Heart left ventricle (tissue), 16 donors: Measurements from ENCODE around the gene SNHG17. TPM values are rescaled to one million over a fixed set of nuclear protein-coding genes. Genes with fewer than 3 reads are reported as not detected.

ENCODE experiments used
- ATAC-seq, 4 donors: fragments of 200-7000 bp; cut with Tn5 transposase; one replicate each; pipeline ENCODE4 v1.9.1; 2020 to 2022; ENCODE audit warnings: moderate library complexity in 4 of 4, mild to moderate bottlenecking in 3 of 4, moderate number of reproducible peaks in 1 of 4
- DNase-seq, 5 donors: peaks; one replicate each; pipeline ENCODE4 v3.0.0-alpha.2; 2020
- H3K27ac ChIP-seq, 12 donors: fragments of 200-600 bp; sonication (generic) in 4 of 12; one replicate each; pipeline versions ENCODE4 v1.5.0 to v1.8.0; 2016 to 2022; ENCODE audit warnings: mild to moderate bottlenecking in 2 of 12
- H3K27me3 ChIP-seq, 9 donors: fragments of 200-600 bp; sonication (generic) in 2 of 9; one replicate each; pipeline versions ENCODE4 v1.5.1 to v1.8.0; 2016 to 2022; ENCODE audit warnings: mild to moderate bottlenecking in 3 of 9
- H3K36me3 ChIP-seq, 9 donors: fragments of 200-600 bp; sonication (generic) in 2 of 9; one replicate each; pipeline versions ENCODE4 v1.5.0 to v1.8.0; 2018 to 2022; ENCODE audit warnings: mild to moderate bottlenecking in 2 of 9
- H3K4me1 ChIP-seq, 12 donors: fragments of 200-600 bp; sonication (generic) in 4 of 12; one replicate each; pipeline versions ENCODE4 v1.5.0 to v1.8.0; 2016 to 2022; ENCODE audit warnings: mild to moderate bottlenecking in 3 of 12
- H3K4me3 ChIP-seq, 12 donors: fragments of 200-600 bp; sonication (generic) in 4 of 12; one replicate each; pipeline versions ENCODE4 v1.5.0 to v1.8.0; 2017 to 2022; ENCODE audit warnings: mild to moderate bottlenecking in 9 of 12, moderate library complexity in 4 of 12
- H3K9me3 ChIP-seq, 12 donors: fragments of 200-600 bp; sonication (generic) in 4 of 12; one replicate each; pipeline versions ENCODE4 v1.5.0 to v1.8.0; 2016 to 2022; ENCODE audit warnings: mild to moderate bottlenecking in 1 of 12
- POLR2A ChIP-seq, 2 donors: fragments of 450-650 bp; IDR thresholded peaks; one replicate each; pipeline ENCODE4 v1.6.1; 2017; ENCODE audit warnings: antibody characterized with exemption in 2 of 2, mild to moderate bottlenecking in 2 of 2, moderate library complexity in 2 of 2
- WGBS, 4 donors: extraction: QIAGEN DNeasy Blood & Tissue Kit in 2 of 4; methylation state at CpG; one replicate each; pipeline versions ENCODE4 v1.1.5 to v1.1.7; 2013 to 2018; 5-methylcytosine and 5-hydroxymethylcytosine counted together
- intact Hi-C, 10 donors: fragments of 100-400 bp; cut with DNase I; formaldehyde crosslinking; loops; one replicate each; pipeline versions ENCODE4 v1.11.1 to v1.14.2; 2022
- polyA plus RNA-seq, 2 donors: library from polyadenylated mRNA; stranded (reverse); fragments of 200-250 nt; gene quantifications; one replicate each; pipeline ENCODE4 v1.2.3, GENCODE V29; 2013
- total RNA-seq, 9 donors: library from RNA; depleted of rRNA in 2 of 9; stranded (reverse); fragments of >200 nt in 2 of 9; fragmentation: NEBNext Ultra II Directional in 3 of 9; extraction: Animal tissue kit (Norgen Biotek cat#: 25700) in 3 of 9; gene quantifications; one replicate each; pipeline versions ENCODE4 v1.1.0 to v1.2.4, GENCODE V29; 2016 to 2023
- TF ChIP-seq, protein P1 (sequence below), 12 donors: fragments of 200-600 bp; sonication (generic) in 4 of 12; IDR thresholded peaks; one replicate each; pipeline versions ENCODE4 v1.5.0 to v1.8.0; 2018 to 2022; ENCODE audit warnings: antibody characterized with exemption in 12 of 12, mild to moderate bottlenecking in 5 of 12
- donor health status: ischemic (EF 13 %, LVEDD 7.1; RV severe dilation, severe dysfunction).
- donor health status: healthy with polysubstance abuse.
- donor health status: DM: no; HTN: yes; CAD: no.
- donor health status: DM: no; HTN: no; CAD: no.
- donor health status: ischemic (EF 25% LVEDD 6.9; RV normal size, moderate dysfunction).
- donor health status: ischemic (EF 25% LVEDD 5.7; RV mildly dilated, moderate dysfunction).
- donor health status: healthy.
- donor health status: DM: yes; HTN: yes; CAD: no.
- donor health status: ischemic (EF 35%, LVEDD 5.7; RV mildly dilated, moderate dysfunction).
- donor health status: nonischemic (EF 11% LVEDD 7.7; RV severe dilation, severe dysfunction).
- donor health status: DM: yes; HTN: yes; CAD: no.
- donor health status: PGD.
- donor health status: ischemic (EF 29% LVEDD 5.4; RV normal size, mild dysfunction).
- donor health status: nonischemic (EF 23%, LVEDD 6.1; RV moderate dilation, normal function).

Gene SNHG17
- total and polyA plus RNA-seq, 11 donors = 2.9 to 20.2 (median 6.6) TPM

DNA sequence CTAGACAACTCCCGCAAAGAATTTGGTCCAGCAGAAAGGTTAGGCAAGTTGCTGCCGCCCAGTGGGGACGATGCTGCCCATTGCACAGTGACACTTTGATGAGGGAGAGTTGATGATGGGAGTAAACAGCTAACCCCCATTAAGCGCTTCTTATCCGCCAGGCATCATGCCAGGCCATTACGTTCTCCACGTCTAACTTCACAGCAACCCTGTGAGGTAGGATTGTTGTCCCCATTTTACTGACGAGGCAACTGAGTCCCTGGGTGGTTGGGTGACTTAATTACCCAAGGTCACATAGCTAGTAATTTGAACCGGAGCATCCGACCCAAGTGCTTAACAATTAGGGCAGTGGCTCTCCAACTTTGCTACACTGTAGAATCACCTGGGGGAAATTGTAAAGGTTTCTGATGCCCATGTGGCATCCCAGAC, 38.3 kb upstream of the SNHG17 start:
- TF ChIP-seq, protein P1, sequence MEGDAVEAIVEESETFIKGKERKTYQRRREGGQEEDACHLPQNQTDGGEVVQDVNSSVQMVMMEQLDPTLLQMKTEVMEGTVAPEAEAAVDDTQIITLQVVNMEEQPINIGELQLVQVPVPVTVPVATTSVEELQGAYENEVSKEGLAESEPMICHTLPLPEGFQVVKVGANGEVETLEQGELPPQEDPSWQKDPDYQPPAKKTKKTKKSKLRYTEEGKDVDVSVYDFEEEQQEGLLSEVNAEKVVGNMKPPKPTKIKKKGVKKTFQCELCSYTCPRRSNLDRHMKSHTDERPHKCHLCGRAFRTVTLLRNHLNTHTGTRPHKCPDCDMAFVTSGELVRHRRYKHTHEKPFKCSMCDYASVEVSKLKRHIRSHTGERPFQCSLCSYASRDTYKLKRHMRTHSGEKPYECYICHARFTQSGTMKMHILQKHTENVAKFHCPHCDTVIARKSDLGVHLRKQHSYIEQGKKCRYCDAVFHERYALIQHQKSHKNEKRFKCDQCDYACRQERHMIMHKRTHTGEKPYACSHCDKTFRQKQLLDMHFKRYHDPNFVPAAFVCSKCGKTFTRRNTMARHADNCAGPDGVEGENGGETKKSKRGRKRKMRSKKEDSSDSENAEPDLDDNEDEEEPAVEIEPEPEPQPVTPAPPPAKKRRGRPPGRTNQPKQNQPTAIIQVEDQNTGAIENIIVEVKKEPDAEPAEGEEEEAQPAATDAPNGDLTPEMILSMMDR (IDR thresholded peaks at IDR 0.05) = no peak
- no peak for TF ChIP-seq POLR2A (IDR thresholded peaks at IDR 0.05)
- WGBS, 4 donors = 12 to 14% (median 13%) methylated on average over 9 to 10 of the region's 10 CpGs
- Histone ChIP-seq H3K9me3 (no peaks in the 10 kb centered on the region), H3K36me3 (no peaks in the 10 kb centered on the region), H3K27me3 (no peaks in the 10 kb centered on the region), H3K4me1 (peaks cover 0 to 42% (median 22%) of the 10 kb centered on the region in 12 donors), H3K27ac (peak overlapping the region in 11 of 12 donors; percentile 77 to 94 (median 89)), H3K4me3 (peak overlapping the region; percentile 64 to 95 (median 84))
- DNase-seq = peak in 2 of 5 donors; percentile 35 to 43
- intact Hi-C loops = loop anchor here in 2 of 10 donors (2.0 to 5.0 kb wide), 2 partner anchors 36 to 39 kb away; partner anchors contain the start of gene SNHG17 (in 2 of the 2)
- no peak for ATAC-seq

DNA sequence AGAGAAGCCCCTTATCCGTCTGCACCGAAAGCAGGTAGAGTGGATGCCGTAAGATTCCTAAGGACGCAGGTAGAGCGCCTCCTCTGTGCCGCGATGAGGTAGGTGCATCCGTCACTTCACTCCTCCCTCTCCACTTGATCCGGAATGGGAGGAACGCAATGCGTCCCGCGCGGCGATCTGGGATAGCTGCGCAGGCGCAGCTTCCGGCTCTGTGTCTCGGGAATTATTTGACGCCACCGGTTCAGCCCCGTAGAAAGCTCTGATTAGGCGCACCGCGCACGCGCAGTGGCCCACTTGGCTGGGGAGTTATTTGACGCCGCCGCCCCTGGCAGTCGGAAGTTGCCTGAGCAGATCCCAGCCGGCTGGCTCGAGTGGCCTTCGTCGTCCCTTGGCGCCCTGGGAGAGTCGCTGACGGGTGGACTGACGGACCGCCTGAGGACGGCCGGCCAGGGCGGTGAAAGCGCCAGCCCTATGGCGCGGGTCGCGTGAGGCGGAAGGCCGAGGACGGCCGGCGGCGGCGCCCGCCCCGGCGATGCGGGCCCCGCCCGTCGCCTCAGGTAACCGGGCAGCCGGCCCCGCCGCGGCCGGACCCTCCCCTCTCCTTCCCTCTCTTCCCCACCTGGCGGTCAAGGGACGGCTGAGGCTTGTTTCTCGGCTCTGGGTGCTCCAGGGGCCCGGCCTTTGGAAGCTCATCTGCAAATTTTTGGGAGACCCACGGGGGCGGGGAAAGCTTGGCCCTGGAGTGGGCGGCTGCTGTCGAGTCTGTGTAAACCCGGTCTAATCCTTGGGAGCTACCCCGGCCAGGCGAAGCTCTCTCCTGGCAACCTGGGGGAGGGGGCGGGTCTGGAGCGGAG, 37.6 kb upstream of the SNHG17 start, which contains the start of gene RALGAPB:
RALGAPB (plus strand) TSS at position 331 of the 854 bp plus-strand sequence. CDS start 15,590 bp downstream, outside the sequence.
- intact Hi-C loops = loop anchor here in 3 of 10 donors (1.0 to 5.0 kb wide), 4 partner anchors 26 to 38 kb away; partner anchors contain the start of gene SNHG17 (in 3 of the 3)
- 0 to 3% (median 0%) methylated on average over 17 to 81 of the region's 81 CpGs for WGBS, 4 donors
- H3K4me1 ChIP-seq = peaks cover 0 to 42% (median 22%) of the 10 kb centered on the region in 12 donors
- peak; percentile 99 to 100 (median 99) for DNase-seq
- H3K4me3 ChIP-seq = peak within 1 kb of the TSS; percentile 64 to 95 (median 84)
- peak within 1 kb of the TSS; percentile 70 to 94 (median 88) for H3K27ac ChIP-seq
- no peaks in the 10 kb centered on the region for H3K36me3 ChIP-seq
- H3K27me3 ChIP-seq = no peaks in the 10 kb centered on the region
- ATAC-seq = peak; percentile 93 to 99 (median 96)
- H3K9me3 ChIP-seq = no peaks in the 10 kb centered on the region
- TF ChIP-seq, protein P1 (IDR thresholded peaks at IDR 0.05) = peak in 9 of 12 donors; percentile 29 to 62 (median 45)
- TF ChIP-seq POLR2A (IDR thresholded peaks at IDR 0.05) = peak in 1 of 2 donors; percentile 66

DNA sequence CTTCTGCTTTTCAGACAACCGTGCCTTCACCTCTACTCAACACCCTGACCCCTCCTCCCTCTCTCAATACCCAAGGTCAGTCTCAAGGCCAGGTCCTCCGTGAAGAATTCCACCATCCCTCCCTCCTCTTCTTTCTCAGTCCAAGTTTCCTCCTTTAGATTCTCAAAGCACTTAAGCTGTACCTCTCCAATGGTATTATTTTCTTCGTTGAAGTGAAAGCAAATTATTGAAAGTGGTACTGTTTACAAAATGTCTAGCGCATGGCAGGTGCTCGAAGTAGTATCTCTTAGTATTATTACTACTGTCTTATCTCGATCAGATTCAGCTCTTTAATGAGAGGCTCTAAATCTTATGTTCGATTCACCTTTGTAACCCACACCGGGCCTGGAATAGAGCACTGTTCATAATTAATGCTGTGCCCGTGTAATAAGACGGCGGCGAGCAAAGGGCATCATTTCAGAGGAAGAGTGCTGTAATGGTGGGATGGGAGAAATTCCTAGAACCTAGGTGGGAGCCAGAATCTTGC, 36.9 kb upstream of the SNHG17 start:
- intact Hi-C loops = loop anchor here in 3 of 10 donors (1.0 to 5.0 kb wide), 4 partner anchors 26 to 37 kb away; partner anchors contain the start of gene SNHG17 (in 3 of the 3)
- Histone ChIP-seq H3K27me3 (no peaks in the 10 kb centered on the region), H3K36me3 (no peaks in the 10 kb centered on the region), H3K4me3 (peak overlapping the region in 11 of 12 donors; percentile 64 to 92 (median 83)), H3K27ac (peak overlapping the region in 11 of 12 donors; percentile 35 to 93 (median 77)), H3K9me3 (no peaks in the 10 kb centered on the region), H3K4me1 (peaks cover 0 to 42% (median 22%) of the 10 kb centered on the region in 12 donors)
- TF ChIP-seq, protein P1 (IDR thresholded peaks at IDR 0.05) = no peak
- no peak for TF ChIP-seq POLR2A (IDR thresholded peaks at IDR 0.05)
- DNase-seq (no peak), ATAC-seq (peak in 1 of 4 donors; percentile 17)
- WGBS, 4 donors = 19 to 28% (median 22%) methylated on average over 12 of the region's 12 CpGs
